Stimulated activated CD8-positive, alpha-beta memory T cell treated with anti-CD3 and anti-CD28 coated beads, Interleukin-12 subunit alpha, Interleukin-12 subunit beta, amount 100 ng/mL, for 24 hours (primary cell): ENCODE results near the gene PCLO.
"Not testable (repeated sequence)": the region's sequence is repeated elsewhere in the genome, so short reads cannot be mapped to it uniquely, and the experiment has no call there.

Experiments
- DNase-seq: peaks from one replicate; pipeline ENCODE4 v3.0.0-alpha.2; 2020; ENCODE audit errors: extremely low read depth

The PCLO gene

GRCh38 chr7:82964150-82964882, 198.4 kb downstream of the PCLO start:
- DNase-seq: no peak

- DNase-seq: no peak
These were observed 201.4 kb downstream of the PCLO start for GRCh38 chr7:82961240-82961639.

- no peak for DNase-seq
These were observed 203.2 kb downstream of the PCLO start for GRCh38 chr7:82959528-82959927.

GRCh38 chr7:82957521-82957920, 205.2 kb downstream of the PCLO start:
- no peak for DNase-seq

DNA sequence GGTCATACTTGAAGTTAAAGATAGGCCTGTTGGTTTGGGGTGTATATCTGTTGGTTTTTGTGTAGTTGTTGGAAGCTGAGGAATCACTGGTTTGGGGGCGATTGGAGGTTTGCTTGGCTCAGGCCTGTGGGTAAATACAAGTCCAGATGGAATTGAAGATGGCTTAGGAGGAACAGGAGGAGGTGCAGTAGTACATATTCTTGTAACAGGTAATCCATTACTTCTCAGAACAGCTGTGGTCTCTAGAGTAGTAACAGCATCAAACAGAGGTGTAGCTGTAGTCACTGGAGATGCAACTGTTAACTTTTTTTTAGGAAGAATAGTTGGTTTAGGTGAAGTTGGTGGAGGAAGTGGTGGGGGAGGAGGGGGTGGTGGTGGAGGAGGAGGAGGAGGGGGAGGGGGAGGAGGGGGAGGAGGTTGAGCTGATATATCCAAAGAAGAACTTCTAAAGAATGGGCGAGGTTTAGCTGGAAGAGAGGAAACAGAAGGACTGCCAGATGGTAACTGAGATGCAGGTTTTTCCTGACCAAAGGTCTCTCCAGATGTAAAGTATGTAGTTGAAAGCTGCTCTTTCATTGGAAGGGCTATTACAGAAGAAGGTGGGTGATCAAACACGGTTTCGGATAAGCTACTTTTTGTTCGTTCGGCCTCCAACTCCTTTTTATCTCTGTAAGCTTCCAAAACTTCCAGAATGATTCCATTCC, 209.2 kb downstream of the PCLO start:
- DNase-seq: no peak

DNA sequence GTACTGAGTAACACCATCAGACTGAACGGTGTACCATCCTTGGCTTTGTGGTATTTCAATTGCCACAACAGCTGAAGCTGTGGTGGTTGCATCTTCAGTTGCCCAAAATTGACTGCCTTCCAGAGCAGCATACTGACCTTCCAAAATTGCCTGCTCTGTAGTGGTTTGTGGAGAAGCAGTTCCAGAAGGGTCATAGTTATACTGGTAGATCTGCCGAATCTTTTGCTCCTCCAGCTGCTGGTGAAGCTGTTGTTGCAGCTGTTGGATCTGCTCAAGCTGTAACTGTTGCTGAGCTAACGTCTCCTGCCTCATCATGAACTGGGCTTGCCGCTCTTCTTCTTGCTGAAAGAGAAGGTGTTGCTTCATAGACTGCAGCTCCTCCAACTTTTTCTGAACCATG, 212.2 kb downstream of the PCLO start:
- no peak for DNase-seq

GRCh38 chr7:82945480-82945879, 217.2 kb downstream of the PCLO start:
- DNase-seq: no peak

GRCh38 chr7:82945056-82945455, 217.6 kb downstream of the PCLO start:
- DNase-seq: no peak

GRCh38 chr7:82932516-82932915, 230.2 kb downstream of the PCLO start:
- no peak for DNase-seq

DNA sequence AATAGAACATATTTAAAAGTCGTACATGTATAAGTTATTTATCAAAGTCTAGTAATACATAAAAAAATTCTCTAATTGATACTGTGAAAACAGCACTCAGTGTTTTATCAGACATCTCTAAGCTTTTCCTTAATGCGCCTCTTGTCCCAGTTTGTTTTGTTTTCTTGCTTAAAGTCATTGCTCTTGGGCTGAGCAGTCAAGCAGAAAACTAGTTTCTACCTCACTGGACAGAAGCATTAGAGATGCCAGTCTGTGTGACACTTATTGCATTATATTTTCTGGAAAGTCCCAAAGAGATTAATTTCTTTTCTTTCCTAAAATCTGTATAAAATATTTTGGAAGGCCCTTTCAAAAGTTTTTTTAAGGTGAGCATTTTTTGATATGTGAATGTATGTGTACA, 236.2 kb downstream of the PCLO start:
- no peak for DNase-seq

DNA sequence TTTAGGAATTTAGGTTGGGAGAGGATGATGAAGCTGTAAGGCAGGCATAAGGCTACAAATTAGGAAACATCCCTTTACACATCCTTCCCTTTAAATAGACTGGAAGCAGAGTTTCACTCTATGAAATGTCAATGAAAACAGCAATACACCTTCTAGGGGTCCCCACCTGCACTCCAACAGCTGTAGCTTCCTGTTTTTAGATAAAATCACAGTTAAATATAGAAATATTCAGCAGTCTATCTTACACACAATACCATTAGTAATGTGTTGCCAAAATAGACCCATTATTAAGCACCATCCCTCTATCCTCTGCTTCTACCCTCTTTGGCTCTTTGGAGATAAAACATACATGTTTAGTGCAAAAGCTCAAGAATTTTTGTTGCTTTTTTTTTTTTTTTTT, 237.4 kb downstream of the PCLO start:
- no peak for DNase-seq

- no peak for DNase-seq
These were observed 256.2 kb downstream of the PCLO start for GRCh38 chr7:82906502-82906901.

DNA sequence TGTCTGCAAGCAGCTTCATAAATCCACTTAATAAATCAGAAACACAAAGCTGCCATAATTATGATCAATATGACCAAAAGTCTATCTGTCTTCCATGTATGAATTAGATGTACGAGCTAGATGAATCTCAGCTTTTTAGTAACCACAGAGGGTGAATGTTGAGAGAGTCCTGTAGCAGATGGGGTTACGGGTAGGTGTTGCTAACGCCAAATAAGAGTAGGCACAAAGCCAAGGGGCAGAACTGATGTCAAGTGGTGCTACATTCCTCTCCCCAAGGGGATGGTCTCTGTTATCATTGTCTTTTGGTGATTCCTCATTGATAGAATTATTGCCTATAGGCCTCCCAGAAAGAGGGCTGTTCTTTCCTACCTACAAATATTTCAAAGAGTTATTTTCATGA, 257.8 kb downstream of the PCLO start:
- no peak for DNase-seq

GRCh38 chr7:82901098-82901497, 261.6 kb downstream of the PCLO start:
- DNase-seq: not testable (repeated sequence)

GRCh38 chr7:82897500-82897899, 265.2 kb downstream of the PCLO start:
- no peak for DNase-seq

- not testable (repeated sequence) for DNase-seq
These were observed 268.3 kb downstream of the PCLO start for GRCh38 chr7:82894341-82894740.

- no peak for DNase-seq
These were observed 276.4 kb downstream of the PCLO start for GRCh38 chr7:82886324-82886723.

GRCh38 chr7:82865856-82866255, 296.8 kb downstream of the PCLO start:
- DNase-seq: no peak

GRCh38 chr7:82859106-82859850, 303.4 kb downstream of the PCLO start:
- DNase-seq: no peak

DNA sequence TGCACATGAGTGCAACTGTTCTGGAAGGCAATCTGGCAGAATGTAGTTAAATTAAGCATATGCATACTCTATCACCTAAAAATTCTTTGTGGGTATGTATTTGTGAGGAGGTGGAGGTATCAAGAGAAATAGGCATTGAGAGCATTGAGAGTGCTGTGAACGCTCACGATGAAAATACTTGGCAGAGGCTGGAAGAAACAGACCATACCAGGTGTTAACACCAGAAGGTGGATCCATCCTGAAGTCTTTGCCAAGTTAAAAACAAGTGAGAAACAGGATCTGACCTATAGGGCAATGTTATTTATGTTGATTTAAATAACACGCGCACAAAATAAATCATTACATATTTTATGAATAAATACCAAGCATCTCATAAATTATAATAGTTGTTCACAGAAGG, 311.6 kb downstream of the PCLO start:
- DNase-seq: no peak

GRCh38 chr7:82841828-82842227, 320.9 kb downstream of the PCLO start:
- no peak for DNase-seq

DNA sequence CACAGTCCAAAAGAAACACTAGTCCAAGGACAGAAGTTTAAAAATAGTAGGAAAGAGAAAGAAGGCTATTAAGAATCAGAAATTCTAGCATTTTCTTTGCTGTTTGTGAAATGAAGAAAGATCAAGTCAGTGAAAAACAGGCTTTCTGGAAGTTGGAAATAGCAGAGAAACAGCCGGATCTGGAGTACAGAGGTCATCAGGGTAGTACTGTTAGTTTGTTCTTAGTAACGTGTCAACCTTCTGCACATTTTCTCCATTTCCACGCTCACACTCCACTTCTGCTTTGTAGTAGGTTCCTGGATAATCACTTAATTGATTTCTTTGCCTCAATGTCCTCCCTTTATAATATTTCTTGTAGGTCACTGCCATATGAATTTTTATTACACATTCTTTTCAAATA, 322.6 kb downstream of the PCLO start:
- DNase-seq: no peak

DNA sequence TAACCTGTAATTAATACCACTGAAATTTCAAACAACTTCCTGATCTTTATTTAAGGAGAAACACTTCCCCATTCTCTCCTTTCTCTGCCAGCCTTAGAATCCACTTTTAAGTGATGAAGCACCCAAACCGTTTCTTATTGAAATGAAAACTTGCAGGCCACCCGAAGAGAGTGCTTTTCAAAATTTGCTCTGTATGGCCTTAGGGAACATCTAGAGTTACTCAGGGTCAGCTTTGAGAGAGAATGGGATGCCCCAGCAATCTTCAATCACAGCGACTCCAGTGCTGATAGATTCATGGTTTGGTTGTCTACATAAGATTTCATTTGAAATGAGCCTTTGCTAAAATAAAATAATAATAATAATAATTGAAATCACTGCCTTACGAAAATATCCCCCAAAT, 323.1 kb downstream of the PCLO start:
- no peak for DNase-seq
